HG02840 (cell line): ENCODE results near the gene WWOX.
A peak's percentile ranks its signal among the peaks of the same experiment; 100 is the strongest.

Experiments
- ATAC-seq: cut with Tn5 transposase; IDR thresholded peaks from one replicate; pipeline ENCODE4 v1.9.1; 2021; ENCODE audit warnings: mild to moderate bottlenecking, moderate library complexity, moderate number of reproducible peaks; ENCODE audit not compliant: unreplicated experiment, low FRiP score

Gene WWOX

GRCh38 chr16:78735337-78735736, 635.9 kb downstream of the WWOX start:
- no peak for ATAC-seq

GRCh38 chr16:78737630-78738029, 638.2 kb downstream of the WWOX start:
- ATAC-seq = no peak

- ATAC-seq = no peak
Measured at GRCh38 chr16:78738557-78738956, 639.1 kb downstream of the WWOX start.

- no peak for ATAC-seq
Measured at GRCh38 chr16:78740269-78740668, 640.8 kb downstream of the WWOX start.

GRCh38 chr16:78742501-78743283, 643.2 kb downstream of the WWOX start:
- ATAC-seq = peak; percentile 92

- ATAC-seq = no peak
Measured at GRCh38 chr16:78743556-78743955, 644.1 kb downstream of the WWOX start.

- ATAC-seq = no peak
Measured at GRCh38 chr16:78744099-78744498, 644.6 kb downstream of the WWOX start.

GRCh38 chr16:78744796-78745107, 645.3 kb downstream of the WWOX start:
- no peak for ATAC-seq

GRCh38 chr16:78745108-78746019, 645.9 kb downstream of the WWOX start:
- no peak for ATAC-seq

- no peak for ATAC-seq
Measured at GRCh38 chr16:78746718-78747117, 647.3 kb downstream of the WWOX start.

GRCh38 chr16:78748220-78748929, 648.9 kb downstream of the WWOX start:
- ATAC-seq = no peak

GRCh38 chr16:78749745-78750268, 650.4 kb downstream of the WWOX start:
- peak; percentile 58 for ATAC-seq

- no peak for ATAC-seq
Measured at GRCh38 chr16:78750611-78751010, 651.2 kb downstream of the WWOX start.

- no peak for ATAC-seq
Measured at GRCh38 chr16:78751601-78752000, 652.1 kb downstream of the WWOX start.

GRCh38 chr16:78754713-78755112, 655.3 kb downstream of the WWOX start:
- ATAC-seq = no peak

- no peak for ATAC-seq
Measured at GRCh38 chr16:78755751-78756661, 656.6 kb downstream of the WWOX start.

- ATAC-seq = no peak
Measured at GRCh38 chr16:78759596-78759995, 660.1 kb downstream of the WWOX start.

- no peak for ATAC-seq
Measured at GRCh38 chr16:78760611-78761010, 661.2 kb downstream of the WWOX start.

GRCh38 chr16:78761427-78761826, 662.0 kb downstream of the WWOX start:
- ATAC-seq = peak; percentile 59

GRCh38 chr16:78762222-78762621, 662.8 kb downstream of the WWOX start:
- no peak for ATAC-seq
